ENCODE measurements around the gene SMOC1.

GRCh38 chr14:70034257-70034656, 155.0 kb downstream of the SMOC1 start:
- TF ChIP-seq ATF3 (IDR thresholded peaks at IDR 0.05; ENCODE audit: insufficient read depth, low read depth, low read length): no peak
- TF ChIP-seq MAX (IDR thresholded peaks at IDR 0.05): no peak
- no peak for TF ChIP-seq POLR2A (IDR thresholded peaks at IDR 0.05; ENCODE audit: control extremely low read depth in 1 of 2, low read depth in 2 of 2, low read length in 2 of 2)
- no peak for TF ChIP-seq CTCF (IDR thresholded peaks at IDR 0.05; ENCODE audit: control extremely low read depth in 1 of 3, insufficient read depth in 1 of 3, low read depth in 1 of 3, low read length in 3 of 3)
- TF ChIP-seq JUND (IDR thresholded peaks at IDR 0.05; ENCODE audit: low read length): no peak
- no peak for TF ChIP-seq TBP (IDR thresholded peaks at IDR 0.05; ENCODE audit: low read depth, low read length)
- no peak for TF ChIP-seq CBX8 (IDR thresholded peaks at IDR 0.05; ENCODE audit: borderline replicate concordance, low read depth, low read length)
- TF ChIP-seq SP4 (IDR thresholded peaks at IDR 0.05; ENCODE audit: low read length): no peak
- TF ChIP-seq E2F6 (IDR thresholded peaks at IDR 0.05): no peak

Data from H1 (cell line).